Effector CD8-positive, alpha-beta T cell (primary cell): ENCODE results near the gene FAM227A.
A peak's percentile ranks its signal among the peaks of the same experiment; 100 is the strongest.

Experiments
- DNase-seq: peaks from one replicate; lab custom pipeline; 2025; lab: John Stamatoyannopoulos, UW
- total RNA-seq, 4 experiments: gene quantifications; one replicate each; lab custom pipeline; 2026; lab: John Stamatoyannopoulos, UW

Gene FAM227A
- total RNA-seq: 0.10 to 1.8 (median 1.6) reads per million in 4 experiments

GRCh38 chr22:38656256-38657044, at the start of gene FAM227A, which contains the start of gene CBY1:
Gene FAM227A (minus strand): TSS chr22:38656392. CDS start chr22:38650168, 6,224 bp downstream.
Gene CBY1 (plus strand): TSS chr22:38656638. CDS start chr22:38668055, 11,417 bp downstream.
- DNase-seq: peak; percentile 81

- peak; percentile 99 for DNase-seq
Measured at GRCh38 chr22:38705235-38706100, 49.3 kb upstream of the FAM227A start, which contains the start of gene GTPBP1. Gene GTPBP1 (plus strand): TSS chr22:38705944. CDS start chr22:38705956, 12 bp downstream.

GRCh38 chr22:38704654-38705234, 48.6 kb upstream of the FAM227A start:
- DNase-seq: no peak

GRCh38 chr22:38700789-38701628, 44.8 kb upstream of the FAM227A start, which contains the start of gene JOSD1:
Gene JOSD1 (minus strand): TSS chr22:38700943. CDS start chr22:38699987, 956 bp downstream.
- DNase-seq: peak; percentile 97

- DNase-seq: no peak
Measured at GRCh38 chr22:38700270-38700788, 44.1 kb upstream of the FAM227A start.

GRCh38 chr22:38699784-38700183, 43.6 kb upstream of the FAM227A start:
- DNase-seq: no peak

GRCh38 chr22:38699143-38699542, 43.0 kb upstream of the FAM227A start:
- no peak for DNase-seq

GRCh38 chr22:38698407-38699094, 42.4 kb upstream of the FAM227A start:
- DNase-seq: no peak

GRCh38 chr22:38697425-38698089, 41.4 kb upstream of the FAM227A start:
- no peak for DNase-seq

GRCh38 chr22:38696606-38697424, 40.6 kb upstream of the FAM227A start:
- no peak for DNase-seq

- no peak for DNase-seq
Measured at GRCh38 chr22:38694940-38695339, 38.7 kb upstream of the FAM227A start.

- no peak for DNase-seq
Measured at GRCh38 chr22:38694049-38694448, 37.9 kb upstream of the FAM227A start.

GRCh38 chr22:38689651-38690050, 33.5 kb upstream of the FAM227A start:
- DNase-seq: no peak

GRCh38 chr22:38685761-38686160, 29.6 kb upstream of the FAM227A start:
- DNase-seq: no peak

GRCh38 chr22:38684895-38685294, 28.7 kb upstream of the FAM227A start:
- DNase-seq: no peak

GRCh38 chr22:38681582-38682335, 25.6 kb upstream of the FAM227A start, which contains the start of gene TOMM22:
Gene TOMM22 (plus strand): TSS chr22:38681957. CDS start chr22:38681979, 22 bp downstream.
- DNase-seq: peak; percentile 62

- no peak for DNase-seq
Measured at GRCh38 chr22:38675833-38676232, 19.6 kb upstream of the FAM227A start.

- DNase-seq: no peak
Measured at GRCh38 chr22:38674888-38675287, 18.7 kb upstream of the FAM227A start.
